ENCODE data around the gene PTGFR. TPM values are rescaled to one million over a fixed set of nuclear protein-coding genes. Genes with fewer than 3 reads are reported as not detected.

The PTGFR gene
- total and polyA plus RNA-seq, 4 donors = 0.36 to 44.3 (median 3.9) TPM; not detected in 1

- no peak for ATAC-seq (ENCODE audit: low FRiP score)
- intact Hi-C loops (cut with DNase I) = no loop called here
- Histone ChIP-seq H3K9me3 (ENCODE audit: control insufficient read depth, low read length) (peaks cover 4% of the 10 kb centered on the region), H3K27ac (ENCODE audit: low read depth in 1 of 2, low read length in 2 of 2) (no peak overlapping the region), H3K4me1 (ENCODE audit: control insufficient read depth in 1 of 2, insufficient read depth in 2 of 2, low read length in 2 of 2) (no peaks in the 10 kb centered on the region), H3K4me3 (ENCODE audit: low read length in 2 of 2) (no peak overlapping the region), H3K27me3 (ENCODE audit: control insufficient read depth in 1 of 2, insufficient read depth in 2 of 2, low read length in 1 of 2) (peaks cover 0 to 1% of the 10 kb centered on the region in 2 donors), H3K36me3 (ENCODE audit: control insufficient read depth in 1 of 2, insufficient read depth in 2 of 2, low read length in 1 of 2) (no peaks in the 10 kb centered on the region)
- no peak for DNase-seq
- WGBS, 2 donors = 67 to 70% methylated on average over 3 of the region's 3 CpGs
Measured at GRCh38 chr1:78549891-78550290, 59.1 kb downstream of the PTGFR start.

- Histone ChIP-seq H3K27me3 (ENCODE audit: control insufficient read depth in 1 of 2, insufficient read depth in 2 of 2, low read length in 1 of 2) (no peaks in the 10 kb centered on the region), H3K4me3 (ENCODE audit: low read length in 2 of 2) (no peak overlapping the region), H3K36me3 (ENCODE audit: control insufficient read depth in 1 of 2, insufficient read depth in 2 of 2, low read length in 1 of 2) (no peaks in the 10 kb centered on the region), H3K9me3 (ENCODE audit: control insufficient read depth, low read length) (peaks cover 4% of the 10 kb centered on the region), H3K27ac (ENCODE audit: low read depth in 1 of 2, low read length in 2 of 2) (no peak overlapping the region), H3K4me1 (ENCODE audit: control insufficient read depth in 1 of 2, insufficient read depth in 2 of 2, low read length in 2 of 2) (no peaks in the 10 kb centered on the region)
- no peak for ATAC-seq (ENCODE audit: low FRiP score)
- WGBS, 2 donors = 66 to 67% methylated on average over 5 of the region's 5 CpGs
- intact Hi-C loops (cut with DNase I) = no loop called here
- no peak for DNase-seq
Measured at GRCh38 chr1:78553859-78554258, 63.1 kb downstream of the PTGFR start.

- Histone ChIP-seq H3K4me3 (ENCODE audit: low read length in 2 of 2) (no peak overlapping the region), H3K36me3 (ENCODE audit: control insufficient read depth in 1 of 2, insufficient read depth in 2 of 2, low read length in 1 of 2) (no peaks in the 10 kb centered on the region), H3K9me3 (ENCODE audit: control insufficient read depth, low read length) (peaks cover 4% of the 10 kb centered on the region), H3K4me1 (ENCODE audit: control insufficient read depth in 1 of 2, insufficient read depth in 2 of 2, low read length in 2 of 2) (no peaks in the 10 kb centered on the region), H3K27ac (ENCODE audit: low read depth in 1 of 2, low read length in 2 of 2) (no peak overlapping the region), H3K27me3 (ENCODE audit: control insufficient read depth in 1 of 2, insufficient read depth in 2 of 2, low read length in 1 of 2) (no peaks in the 10 kb centered on the region)
- no peak for DNase-seq
- no peak for ATAC-seq (ENCODE audit: low FRiP score)
- intact Hi-C loops (cut with DNase I) = no loop called here
Measured at GRCh38 chr1:78554840-78555239, 64.1 kb downstream of the PTGFR start.

GRCh38 chr1:78559680-78560079 is 68.9 kb downstream of the PTGFR start:
- DNase-seq = no peak
- no peak overlapping the region for H3K27ac ChIP-seq (ENCODE audit: low read depth in 1 of 2, low read length in 2 of 2)
- H3K27me3 ChIP-seq (ENCODE audit: control insufficient read depth in 1 of 2, insufficient read depth in 2 of 2, low read length in 1 of 2) = no peaks in the 10 kb centered on the region
- no peak for ATAC-seq (ENCODE audit: low FRiP score)
- H3K9me3 ChIP-seq (ENCODE audit: control insufficient read depth, low read length) = no peaks in the 10 kb centered on the region
- no peaks in the 10 kb centered on the region for H3K36me3 ChIP-seq (ENCODE audit: control insufficient read depth in 1 of 2, insufficient read depth in 2 of 2, low read length in 1 of 2)
- H3K4me1 ChIP-seq (ENCODE audit: control insufficient read depth in 1 of 2, insufficient read depth in 2 of 2, low read length in 2 of 2) = no peaks in the 10 kb centered on the region
- intact Hi-C loops (cut with DNase I) = no loop called here
- no peak overlapping the region for H3K4me3 ChIP-seq (ENCODE audit: low read length in 2 of 2)

GRCh38 chr1:78560811-78561210 is 70.0 kb downstream of the PTGFR start:
- Histone ChIP-seq H3K27ac (ENCODE audit: low read depth in 1 of 2, low read length in 2 of 2) (no peak overlapping the region), H3K27me3 (ENCODE audit: control insufficient read depth in 1 of 2, insufficient read depth in 2 of 2, low read length in 1 of 2) (no peaks in the 10 kb centered on the region), H3K4me1 (ENCODE audit: control insufficient read depth in 1 of 2, insufficient read depth in 2 of 2, low read length in 2 of 2) (no peaks in the 10 kb centered on the region), H3K36me3 (ENCODE audit: control insufficient read depth in 1 of 2, insufficient read depth in 2 of 2, low read length in 1 of 2) (no peaks in the 10 kb centered on the region), H3K4me3 (ENCODE audit: low read length in 2 of 2) (no peak overlapping the region), H3K9me3 (ENCODE audit: control insufficient read depth, low read length) (no peaks in the 10 kb centered on the region)
- intact Hi-C loops (cut with DNase I) = no loop called here
- DNase-seq = no peak
- WGBS, 2 donors = 96 to 97% methylated on average over 1 of the region's 1 CpG
- no peak for ATAC-seq (ENCODE audit: low FRiP score)

GRCh38 chr1:78561856-78562255 is 71.1 kb downstream of the PTGFR start:
- Histone ChIP-seq H3K9me3 (ENCODE audit: control insufficient read depth, low read length) (no peaks in the 10 kb centered on the region), H3K4me1 (ENCODE audit: control insufficient read depth in 1 of 2, insufficient read depth in 2 of 2, low read length in 2 of 2) (no peaks in the 10 kb centered on the region), H3K4me3 (ENCODE audit: low read length in 2 of 2) (no peak overlapping the region), H3K27me3 (ENCODE audit: control insufficient read depth in 1 of 2, insufficient read depth in 2 of 2, low read length in 1 of 2) (no peaks in the 10 kb centered on the region), H3K27ac (ENCODE audit: low read depth in 1 of 2, low read length in 2 of 2) (no peak overlapping the region), H3K36me3 (ENCODE audit: control insufficient read depth in 1 of 2, insufficient read depth in 2 of 2, low read length in 1 of 2) (no peaks in the 10 kb centered on the region)
- intact Hi-C loops (cut with DNase I) = no loop called here
- no peak for ATAC-seq (ENCODE audit: low FRiP score)
- no peak for DNase-seq
- WGBS, 2 donors = 81 to 82% methylated on average over 2 of the region's 2 CpGs

GRCh38 chr1:78565393-78565792 is 74.6 kb downstream of the PTGFR start:
- ATAC-seq (ENCODE audit: low FRiP score) (no peak), DNase-seq (no peak)
- no peaks in the 10 kb centered on the region for H3K27me3 ChIP-seq (ENCODE audit: control insufficient read depth in 1 of 2, insufficient read depth in 2 of 2, low read length in 1 of 2)
- H3K36me3 ChIP-seq (ENCODE audit: control insufficient read depth in 1 of 2, insufficient read depth in 2 of 2, low read length in 1 of 2) = no peaks in the 10 kb centered on the region
- H3K4me1 ChIP-seq (ENCODE audit: control insufficient read depth in 1 of 2, insufficient read depth in 2 of 2, low read length in 2 of 2) = no peaks in the 10 kb centered on the region
- no peak overlapping the region for H3K4me3 ChIP-seq (ENCODE audit: low read length in 2 of 2)
- intact Hi-C loops (cut with DNase I) = no loop called here
- H3K9me3 ChIP-seq (ENCODE audit: control insufficient read depth, low read length) = no peaks in the 10 kb centered on the region
- whole genome bisulfite sequencing, 2 donors = 58 to 63% methylated on average over 2 of the region's 2 CpGs
- H3K27ac ChIP-seq (ENCODE audit: low read depth in 1 of 2, low read length in 2 of 2) = no peak overlapping the region

- no peak for ATAC-seq (ENCODE audit: low FRiP score)
- H3K27me3 ChIP-seq (ENCODE audit: control insufficient read depth in 1 of 2, insufficient read depth in 2 of 2, low read length in 1 of 2) = no peaks in the 10 kb centered on the region
- 26 to 29% methylated on average over 2 of the region's 2 CpGs for WGBS, 2 donors
Measured at GRCh38 chr1:78570539-78570938, 79.8 kb downstream of the PTGFR start.

GRCh38 chr1:78577257-78578100 is 86.7 kb downstream of the PTGFR start:
- ATAC-seq (ENCODE audit: low FRiP score) (no peak), DNase-seq (no peak)
- Histone ChIP-seq H3K27me3 (ENCODE audit: control insufficient read depth in 1 of 2, insufficient read depth in 2 of 2, low read length in 1 of 2) (no peaks in the 10 kb centered on the region), H3K4me1 (ENCODE audit: control insufficient read depth in 1 of 2, insufficient read depth in 2 of 2, low read length in 2 of 2) (no peaks in the 10 kb centered on the region), H3K9me3 (ENCODE audit: control insufficient read depth, low read length) (no peaks in the 10 kb centered on the region), H3K27ac (ENCODE audit: low read depth in 1 of 2, low read length in 2 of 2) (no peak overlapping the region), H3K36me3 (ENCODE audit: control insufficient read depth in 1 of 2, insufficient read depth in 2 of 2, low read length in 1 of 2) (no peaks in the 10 kb centered on the region), H3K4me3 (ENCODE audit: low read length in 2 of 2) (no peak overlapping the region)
- intact Hi-C loops (cut with DNase I) = no loop called here
- WGBS, 2 donors = 29 to 39% methylated on average over 9 of the region's 9 CpGs

More at GRCh38 chr1:78570539-78570938, 79.8 kb downstream of the PTGFR start:
- H3K9me3 ChIP-seq (ENCODE audit: control insufficient read depth, low read length) = no peaks in the 10 kb centered on the region
- H3K4me3 ChIP-seq (ENCODE audit: low read length in 2 of 2) = no peak overlapping the region
- no peaks in the 10 kb centered on the region for H3K4me1 ChIP-seq (ENCODE audit: control insufficient read depth in 1 of 2, insufficient read depth in 2 of 2, low read length in 2 of 2)
- no peak for DNase-seq
- H3K27ac ChIP-seq (ENCODE audit: low read depth in 1 of 2, low read length in 2 of 2) = no peak overlapping the region
- no peaks in the 10 kb centered on the region for H3K36me3 ChIP-seq (ENCODE audit: control insufficient read depth in 1 of 2, insufficient read depth in 2 of 2, low read length in 1 of 2)
- intact Hi-C loops (cut with DNase I) = no loop called here
